ENCODE measurements around the gene PARD6A. TPM values are rescaled to one million over a fixed set of nuclear protein-coding genes. Genes with fewer than 3 reads are reported as not detected.

Gene PARD6A
- total and polyA plus RNA-seq, 2 of the 13 experiments (the other 11 are each of a cell fraction or from before 2014, with no cell fraction given) = 3.5 to 4.3 TPM

DNA sequence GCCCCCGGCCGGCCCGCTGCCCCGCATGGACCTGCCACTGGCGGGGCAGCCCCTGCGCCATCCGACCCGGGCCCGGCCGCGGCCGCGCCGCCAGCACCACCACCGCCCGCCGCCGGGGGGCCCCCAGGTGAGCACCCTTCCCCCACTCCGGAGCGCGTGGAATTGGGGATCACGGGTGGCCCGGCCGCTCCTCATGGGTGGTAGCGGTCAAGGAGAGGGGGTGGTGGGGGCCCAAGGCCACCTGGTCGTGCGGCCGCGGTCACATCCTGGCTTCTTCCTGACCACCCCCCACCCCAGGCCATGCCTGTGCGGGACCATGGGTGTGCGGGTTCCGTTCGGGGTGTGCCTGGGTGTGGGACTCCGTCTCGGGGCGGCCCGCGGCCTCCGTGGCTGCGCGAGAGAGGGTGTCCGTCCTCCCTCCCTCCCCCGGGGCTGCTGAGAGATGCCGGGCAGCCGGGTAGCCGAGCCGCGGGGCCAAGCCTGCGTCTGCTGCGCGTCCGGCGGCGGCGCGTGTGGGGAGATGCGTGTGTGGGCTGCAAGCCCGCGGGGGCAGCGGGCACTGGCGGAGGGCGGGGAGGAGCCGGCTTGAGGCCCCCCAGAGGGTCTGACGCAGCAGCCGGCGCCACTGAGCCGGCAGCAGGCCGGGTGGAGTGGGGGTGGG is 7.5 kb upstream of the PARD6A start (continued):
- TF ChIP-seq, protein P1, sequence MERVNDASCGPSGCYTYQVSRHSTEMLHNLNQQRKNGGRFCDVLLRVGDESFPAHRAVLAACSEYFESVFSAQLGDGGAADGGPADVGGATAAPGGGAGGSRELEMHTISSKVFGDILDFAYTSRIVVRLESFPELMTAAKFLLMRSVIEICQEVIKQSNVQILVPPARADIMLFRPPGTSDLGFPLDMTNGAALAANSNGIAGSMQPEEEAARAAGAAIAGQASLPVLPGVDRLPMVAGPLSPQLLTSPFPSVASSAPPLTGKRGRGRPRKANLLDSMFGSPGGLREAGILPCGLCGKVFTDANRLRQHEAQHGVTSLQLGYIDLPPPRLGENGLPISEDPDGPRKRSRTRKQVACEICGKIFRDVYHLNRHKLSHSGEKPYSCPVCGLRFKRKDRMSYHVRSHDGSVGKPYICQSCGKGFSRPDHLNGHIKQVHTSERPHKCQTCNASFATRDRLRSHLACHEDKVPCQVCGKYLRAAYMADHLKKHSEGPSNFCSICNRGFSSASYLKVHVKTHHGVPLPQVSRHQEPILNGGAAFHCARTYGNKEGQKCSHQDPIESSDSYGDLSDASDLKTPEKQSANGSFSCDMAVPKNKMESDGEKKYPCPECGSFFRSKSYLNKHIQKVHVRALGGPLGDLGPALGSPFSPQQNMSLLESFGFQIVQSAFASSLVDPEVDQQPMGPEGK (CRISPR knock-in tag; IDR thresholded peaks at IDR 0.05) = peak; percentile 25; the same call in 1 of the 2 replicates
- peak; percentile 17; the same call in 1 of the 2 replicates for TF ChIP-seq MYC (CRISPR knock-in tag; IDR thresholded peaks at IDR 0.05; ENCODE audit: borderline replicate concordance)
- TF ChIP-seq RAD21 (CRISPR knock-in tag; IDR thresholded peaks at IDR 0.05) = peak; percentile 42; the same call in 1 of the 2 replicates
- peak; percentile 65 for TF ChIP-seq XRCC5 (optimal IDR thresholded peaks at IDR 0.05; ENCODE audit: low read length)
- 0 out of 2 replicates have a peak, but pooled peaks have one; percentile 12 for TF ChIP-seq HDAC1 (CRISPR knock-in tag; IDR thresholded peaks at IDR 0.05)
- TF ChIP-seq MBD4 (IDR thresholded peaks at IDR 0.05; ENCODE audit: borderline replicate concordance, low read length) = no peak
- TF ChIP-seq MTA1 (CRISPR knock-in tag; IDR thresholded peaks at IDR 0.05; ENCODE audit: borderline replicate concordance) = no peak
- TF ChIP-seq, protein P2, sequence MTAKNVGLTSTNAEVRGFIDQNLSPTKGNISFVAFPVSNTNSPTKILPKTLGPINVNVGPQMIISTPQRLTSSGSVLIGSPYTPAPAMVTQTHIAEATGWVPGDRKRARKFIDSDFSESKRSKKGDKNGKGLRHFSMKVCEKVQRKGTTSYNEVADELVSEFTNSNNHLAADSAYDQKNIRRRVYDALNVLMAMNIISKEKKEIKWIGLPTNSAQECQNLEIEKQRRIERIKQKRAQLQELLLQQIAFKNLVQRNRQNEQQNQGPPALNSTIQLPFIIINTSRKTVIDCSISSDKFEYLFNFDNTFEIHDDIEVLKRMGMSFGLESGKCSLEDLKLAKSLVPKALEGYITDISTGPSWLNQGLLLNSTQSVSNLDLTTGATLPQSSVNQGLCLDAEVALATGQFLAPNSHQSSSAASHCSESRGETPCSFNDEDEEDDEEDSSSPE (CRISPR knock-in tag; IDR thresholded peaks at IDR 0.05) = no peak
- TF ChIP-seq, protein P3, sequence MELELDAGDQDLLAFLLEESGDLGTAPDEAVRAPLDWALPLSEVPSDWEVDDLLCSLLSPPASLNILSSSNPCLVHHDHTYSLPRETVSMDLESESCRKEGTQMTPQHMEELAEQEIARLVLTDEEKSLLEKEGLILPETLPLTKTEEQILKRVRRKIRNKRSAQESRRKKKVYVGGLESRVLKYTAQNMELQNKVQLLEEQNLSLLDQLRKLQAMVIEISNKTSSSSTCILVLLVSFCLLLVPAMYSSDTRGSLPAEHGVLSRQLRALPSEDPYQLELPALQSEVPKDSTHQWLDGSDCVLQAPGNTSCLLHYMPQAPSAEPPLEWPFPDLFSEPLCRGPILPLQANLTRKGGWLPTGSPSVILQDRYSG (CRISPR knock-in tag; IDR thresholded peaks at IDR 0.05) = no peak
- TF ChIP-seq PHF8 (CRISPR knock-in tag; IDR thresholded peaks at IDR 0.05) = 0 out of 2 replicates have a peak, but pooled peaks have one; percentile 30

Data from HepG2 (cell line).